LNCaP clone FGC (cell line): ENCODE results near the gene RBP3.

Source experiments
- DNase-seq: peaks from one replicate; pipeline ENCODE4 v3.0.0-alpha.2; 2011; ENCODE audit warnings: low read depth
- H3K4me3 ChIP-seq: 2 replicates; pipeline ENCODE4 v1.5.1; 2011; ENCODE audit warnings: mild to moderate bottlenecking, low read depth, low read length, control low read depth
- TF ChIP-seq, protein P1 (sequence below): IDR thresholded peaks from 2 replicates; pipeline ENCODE4 v1.5.1; 2012; ENCODE audit warnings: mild to moderate bottlenecking; ENCODE audit not compliant: control insufficient read depth, insufficient read depth; ENCODE audit errors: extremely low read depth

Gene RBP3

DNA sequence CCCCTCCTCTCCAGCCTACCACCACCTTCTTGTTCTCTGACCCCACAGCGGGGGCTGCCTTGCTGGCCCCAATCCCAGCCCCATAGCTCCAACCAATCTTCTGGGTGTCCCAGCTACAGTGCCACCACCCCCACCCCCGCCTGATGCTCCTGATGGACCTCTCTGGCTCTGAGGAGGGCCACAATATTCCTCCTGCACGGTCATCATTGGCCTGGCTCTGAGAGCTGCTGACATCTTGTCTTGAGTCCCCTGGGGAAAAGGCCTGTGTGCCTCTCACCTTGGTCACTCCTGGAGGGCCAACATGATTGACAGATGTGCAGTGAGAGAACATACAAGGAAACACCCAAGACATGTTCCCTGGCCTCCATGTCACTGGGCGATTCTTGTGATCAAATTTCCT, 18.3 kb upstream of the RBP3 start:
- DNase-seq: no peak
- no peak overlapping the region for H3K4me3 ChIP-seq
- TF ChIP-seq, protein P1, sequence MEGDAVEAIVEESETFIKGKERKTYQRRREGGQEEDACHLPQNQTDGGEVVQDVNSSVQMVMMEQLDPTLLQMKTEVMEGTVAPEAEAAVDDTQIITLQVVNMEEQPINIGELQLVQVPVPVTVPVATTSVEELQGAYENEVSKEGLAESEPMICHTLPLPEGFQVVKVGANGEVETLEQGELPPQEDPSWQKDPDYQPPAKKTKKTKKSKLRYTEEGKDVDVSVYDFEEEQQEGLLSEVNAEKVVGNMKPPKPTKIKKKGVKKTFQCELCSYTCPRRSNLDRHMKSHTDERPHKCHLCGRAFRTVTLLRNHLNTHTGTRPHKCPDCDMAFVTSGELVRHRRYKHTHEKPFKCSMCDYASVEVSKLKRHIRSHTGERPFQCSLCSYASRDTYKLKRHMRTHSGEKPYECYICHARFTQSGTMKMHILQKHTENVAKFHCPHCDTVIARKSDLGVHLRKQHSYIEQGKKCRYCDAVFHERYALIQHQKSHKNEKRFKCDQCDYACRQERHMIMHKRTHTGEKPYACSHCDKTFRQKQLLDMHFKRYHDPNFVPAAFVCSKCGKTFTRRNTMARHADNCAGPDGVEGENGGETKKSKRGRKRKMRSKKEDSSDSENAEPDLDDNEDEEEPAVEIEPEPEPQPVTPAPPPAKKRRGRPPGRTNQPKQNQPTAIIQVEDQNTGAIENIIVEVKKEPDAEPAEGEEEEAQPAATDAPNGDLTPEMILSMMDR: no peak

DNA sequence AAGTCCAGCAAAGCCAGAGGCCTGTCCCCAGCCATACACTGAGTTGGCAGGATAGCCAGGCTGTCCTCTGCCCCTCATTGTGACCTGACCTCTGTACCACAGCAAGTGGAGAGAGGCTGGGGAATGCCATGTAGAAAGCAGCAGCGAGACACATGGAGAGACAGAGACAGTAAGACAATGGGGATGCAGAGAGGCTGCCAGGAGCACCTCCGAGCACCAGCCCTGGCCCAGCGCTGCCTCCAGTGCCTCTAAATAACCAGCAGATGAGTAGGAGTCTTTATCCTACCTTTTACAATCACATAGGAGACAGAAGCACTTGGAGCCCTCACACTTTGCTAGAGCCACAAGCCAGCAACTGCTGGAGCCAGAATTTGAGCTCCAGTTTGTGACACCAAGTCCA, 17.8 kb upstream of the RBP3 start:
- DNase-seq: no peak
- TF ChIP-seq, protein P1: no peak
- no peak overlapping the region for H3K4me3 ChIP-seq

DNA sequence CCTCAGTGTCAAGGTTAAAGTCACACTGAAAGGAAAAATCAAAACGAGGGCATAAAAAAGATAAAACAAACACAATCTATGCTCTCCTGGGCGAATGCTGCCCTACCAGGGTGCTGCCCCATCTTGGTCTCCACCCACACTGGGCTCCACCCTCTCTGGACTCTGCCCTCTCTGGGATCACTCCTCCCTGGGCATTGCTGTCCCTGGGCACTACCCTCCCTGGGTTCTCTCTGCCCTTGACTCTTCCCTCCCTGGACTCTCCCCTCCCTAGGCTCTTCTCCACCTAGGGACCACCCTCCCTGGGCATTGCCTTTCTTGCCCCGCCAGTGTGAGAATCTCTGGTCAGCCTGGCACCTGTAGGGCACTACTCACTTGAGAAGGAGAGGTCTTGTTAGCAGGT, 17.4 kb upstream of the RBP3 start:
- H3K4me3 ChIP-seq: no peak overlapping the region
- TF ChIP-seq, protein P1: no peak
- no peak for DNase-seq

DNA sequence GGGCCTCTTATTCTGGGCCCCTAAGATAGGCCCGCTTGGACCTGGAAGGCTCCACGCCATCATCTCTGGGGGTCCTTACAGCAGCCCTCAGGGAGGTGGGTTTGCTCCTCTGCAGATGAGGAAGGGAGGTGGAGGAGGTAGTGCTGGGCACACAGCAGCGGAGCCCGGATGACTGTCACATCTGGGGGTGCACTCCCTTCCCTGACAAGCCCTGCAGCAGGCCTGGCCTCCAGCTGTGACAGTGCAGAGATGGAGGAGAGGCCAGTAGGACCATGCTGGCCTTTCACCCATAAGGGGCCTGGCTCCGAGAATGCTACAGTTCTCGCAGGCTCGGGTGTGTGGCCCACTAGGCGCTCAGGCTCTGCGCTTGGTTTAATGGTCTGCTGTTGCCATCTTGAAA, 16.7 kb upstream of the RBP3 start:
- H3K4me3 ChIP-seq: no peak overlapping the region
- DNase-seq: no peak
- TF ChIP-seq, protein P1: no peak

DNA sequence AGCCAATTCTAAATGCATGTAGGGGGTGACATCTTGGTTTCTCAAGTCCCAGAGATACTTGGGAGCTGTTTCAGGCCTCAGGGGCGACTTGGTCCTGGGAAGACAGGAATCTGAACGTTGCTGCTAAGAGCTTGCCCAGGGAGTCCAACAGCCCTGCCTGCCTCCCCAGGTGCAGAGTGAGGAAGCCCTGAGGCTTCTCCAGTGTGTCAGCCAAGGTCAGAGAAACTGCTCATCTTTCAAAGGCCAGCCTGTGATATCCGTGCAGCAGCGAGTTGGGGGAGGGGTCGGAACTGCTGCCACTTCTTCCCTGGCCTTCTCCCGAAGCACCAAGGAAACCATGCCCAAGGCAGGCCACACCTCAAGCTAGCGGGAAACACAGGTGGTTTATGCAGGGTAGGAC, 16.2 kb upstream of the RBP3 start:
- no peak for DNase-seq
- TF ChIP-seq, protein P1: no peak
- no peak overlapping the region for H3K4me3 ChIP-seq

DNA sequence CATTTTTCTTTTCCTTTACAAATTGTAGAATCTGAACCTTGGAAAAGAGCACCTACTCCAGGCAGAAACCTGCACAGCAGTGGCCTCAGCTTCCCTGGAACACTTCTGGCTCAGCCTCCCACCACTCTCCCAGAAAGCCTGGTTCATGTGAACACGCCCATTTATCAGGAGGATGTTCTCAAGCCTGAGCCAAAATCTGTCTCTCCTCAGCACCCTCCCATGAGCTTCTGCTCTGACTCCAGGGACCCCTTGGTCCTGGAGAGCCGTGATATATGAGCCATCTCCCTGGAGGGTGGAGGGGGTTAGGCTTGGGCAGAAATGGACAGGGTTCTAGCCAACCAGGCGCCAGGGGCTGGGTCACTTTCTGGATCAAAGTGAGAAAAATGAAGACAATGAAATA, 15.8 kb upstream of the RBP3 start:
- TF ChIP-seq, protein P1: no peak
- DNase-seq: no peak
- no peak overlapping the region for H3K4me3 ChIP-seq

DNA sequence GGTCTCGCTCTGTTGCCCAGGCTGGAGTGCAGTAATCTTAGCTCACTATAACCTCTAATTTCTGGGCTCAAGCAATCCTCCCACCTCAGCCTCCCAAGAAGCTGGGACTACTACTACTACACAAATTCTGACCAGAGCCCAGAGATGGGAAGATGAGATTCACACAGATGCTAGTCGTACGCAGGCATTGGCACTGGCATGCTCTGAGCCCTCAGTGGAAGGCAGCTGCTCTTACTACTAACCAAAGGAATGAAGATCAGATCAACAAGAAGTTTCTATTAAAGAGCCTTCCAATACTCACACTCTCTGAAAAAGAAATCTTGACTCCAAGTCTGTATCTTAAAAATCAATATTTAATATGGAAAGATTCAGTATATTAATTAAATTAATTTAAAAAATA, 15.2 kb upstream of the RBP3 start:
- H3K4me3 ChIP-seq: no peak overlapping the region
- DNase-seq: no peak
- TF ChIP-seq, protein P1: no peak
